GM12872 (cell line): Measurements from ENCODE around the gene SRPK2.

ENCODE experiments used
- TF ChIP-seq, protein P1 (sequence below): IDR thresholded peaks from 3 replicates; pipeline ENCODE4 v1.5.1; 2011; ENCODE audit warnings: low read depth, mild to moderate bottlenecking, low read length, moderate library complexity; ENCODE audit not compliant: insufficient read depth

Gene SRPK2

DNA sequence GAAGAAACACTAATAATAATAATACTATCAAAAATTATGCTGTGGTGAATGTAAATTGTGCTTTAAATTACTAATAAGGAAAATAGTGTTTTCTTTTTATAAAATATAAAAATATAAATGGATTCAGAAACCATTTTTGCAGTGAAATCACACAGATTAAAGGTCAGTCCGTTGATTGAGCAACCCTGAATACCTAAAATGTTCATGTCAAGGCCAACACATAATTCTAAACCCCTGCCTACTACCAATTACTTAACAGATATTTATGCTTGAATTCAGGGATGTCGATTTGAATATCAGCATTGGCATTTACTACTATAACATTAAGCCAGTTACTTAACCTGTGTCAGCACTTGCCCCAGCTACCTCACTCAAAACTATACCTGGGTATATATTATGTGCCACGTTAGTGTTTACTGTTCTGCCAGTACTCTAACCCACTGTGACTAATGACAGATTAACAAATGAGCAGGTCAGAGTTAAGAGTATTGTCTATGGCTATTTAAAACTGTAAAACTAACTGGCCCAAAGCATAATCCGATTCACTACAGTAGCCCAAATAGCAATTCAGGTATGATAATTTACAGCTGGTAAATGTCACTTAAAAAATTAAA, 209.7 kb downstream of the SRPK2 start:
- TF ChIP-seq, protein P1, sequence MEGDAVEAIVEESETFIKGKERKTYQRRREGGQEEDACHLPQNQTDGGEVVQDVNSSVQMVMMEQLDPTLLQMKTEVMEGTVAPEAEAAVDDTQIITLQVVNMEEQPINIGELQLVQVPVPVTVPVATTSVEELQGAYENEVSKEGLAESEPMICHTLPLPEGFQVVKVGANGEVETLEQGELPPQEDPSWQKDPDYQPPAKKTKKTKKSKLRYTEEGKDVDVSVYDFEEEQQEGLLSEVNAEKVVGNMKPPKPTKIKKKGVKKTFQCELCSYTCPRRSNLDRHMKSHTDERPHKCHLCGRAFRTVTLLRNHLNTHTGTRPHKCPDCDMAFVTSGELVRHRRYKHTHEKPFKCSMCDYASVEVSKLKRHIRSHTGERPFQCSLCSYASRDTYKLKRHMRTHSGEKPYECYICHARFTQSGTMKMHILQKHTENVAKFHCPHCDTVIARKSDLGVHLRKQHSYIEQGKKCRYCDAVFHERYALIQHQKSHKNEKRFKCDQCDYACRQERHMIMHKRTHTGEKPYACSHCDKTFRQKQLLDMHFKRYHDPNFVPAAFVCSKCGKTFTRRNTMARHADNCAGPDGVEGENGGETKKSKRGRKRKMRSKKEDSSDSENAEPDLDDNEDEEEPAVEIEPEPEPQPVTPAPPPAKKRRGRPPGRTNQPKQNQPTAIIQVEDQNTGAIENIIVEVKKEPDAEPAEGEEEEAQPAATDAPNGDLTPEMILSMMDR = no peak

DNA sequence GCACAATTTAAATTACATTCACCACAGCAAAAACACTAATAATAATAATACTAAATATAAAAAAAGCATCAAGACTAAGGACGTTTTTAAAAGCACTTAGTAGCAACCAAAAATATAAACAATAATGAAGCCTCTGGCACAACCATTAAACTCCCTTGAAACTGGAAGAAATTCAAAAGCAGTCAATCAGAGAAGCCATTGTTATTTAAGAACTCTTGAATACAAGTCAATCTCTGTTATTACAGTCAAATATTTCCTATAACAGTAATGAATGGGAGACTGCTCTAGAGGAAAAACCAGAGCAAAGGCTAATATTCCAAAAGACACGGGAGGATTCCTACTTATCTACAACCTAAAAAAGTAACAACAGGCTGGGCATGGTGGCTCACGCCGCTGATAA, 210.5 kb downstream of the SRPK2 start:
- TF ChIP-seq, protein P1 = no peak

DNA sequence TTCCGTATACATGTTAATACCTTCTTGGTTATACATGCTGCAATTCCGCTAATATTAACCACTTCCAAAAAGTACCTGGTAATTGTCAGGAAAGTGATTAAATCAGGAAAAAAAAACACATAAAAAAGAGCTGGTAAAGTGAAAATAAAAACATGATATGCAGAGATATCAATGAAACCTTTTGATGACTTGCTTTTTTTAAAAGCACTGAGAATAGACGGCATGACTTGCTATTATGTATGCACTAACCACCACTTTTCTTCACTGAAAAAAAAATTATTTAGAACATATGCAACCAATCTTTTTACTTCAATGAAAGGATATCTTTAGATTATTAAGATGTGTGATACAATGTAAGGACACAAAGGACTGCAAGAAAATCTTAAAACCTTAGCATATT, 211.7 kb downstream of the SRPK2 start:
- TF ChIP-seq, protein P1 = no peak

DNA sequence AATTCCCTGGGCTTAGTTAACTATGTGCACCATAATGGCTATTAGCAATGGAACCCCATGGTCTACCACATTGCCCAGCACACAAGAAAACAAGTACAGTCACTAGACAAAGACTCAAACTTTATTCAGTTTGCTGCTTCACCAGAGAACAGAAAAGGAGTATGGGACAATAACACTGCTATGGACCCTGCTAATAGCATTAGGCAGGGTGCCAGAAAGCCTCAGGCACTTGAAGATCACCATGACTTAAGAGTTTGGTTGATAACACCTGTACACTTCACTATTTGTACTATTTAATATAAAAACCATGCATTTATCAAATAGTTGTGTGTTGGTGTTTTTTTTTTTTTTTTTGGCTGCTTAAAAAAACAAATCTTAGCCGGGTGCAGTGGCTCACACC, 215.1 kb downstream of the SRPK2 start:
- TF ChIP-seq, protein P1 = no peak

DNA sequence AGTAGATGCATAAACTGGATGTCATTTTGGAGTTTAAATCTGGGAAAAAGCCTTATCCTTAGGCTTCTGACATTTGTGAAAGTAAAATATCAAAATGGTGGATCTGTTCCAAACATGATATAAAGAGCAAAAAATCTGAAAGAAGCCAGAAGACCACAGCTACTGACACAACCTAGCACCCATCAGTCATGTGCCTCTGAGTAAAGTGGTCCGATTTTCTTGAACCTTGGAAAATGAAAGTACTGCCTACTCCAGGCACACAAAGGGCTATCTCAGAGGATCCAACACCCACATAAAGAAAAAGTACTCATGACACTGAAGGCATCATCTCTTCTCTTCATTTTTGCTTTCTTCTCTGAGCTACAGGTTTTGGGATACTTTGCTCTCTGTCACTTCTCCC, 224.0 kb downstream of the SRPK2 start:
- TF ChIP-seq, protein P1 = no peak

DNA sequence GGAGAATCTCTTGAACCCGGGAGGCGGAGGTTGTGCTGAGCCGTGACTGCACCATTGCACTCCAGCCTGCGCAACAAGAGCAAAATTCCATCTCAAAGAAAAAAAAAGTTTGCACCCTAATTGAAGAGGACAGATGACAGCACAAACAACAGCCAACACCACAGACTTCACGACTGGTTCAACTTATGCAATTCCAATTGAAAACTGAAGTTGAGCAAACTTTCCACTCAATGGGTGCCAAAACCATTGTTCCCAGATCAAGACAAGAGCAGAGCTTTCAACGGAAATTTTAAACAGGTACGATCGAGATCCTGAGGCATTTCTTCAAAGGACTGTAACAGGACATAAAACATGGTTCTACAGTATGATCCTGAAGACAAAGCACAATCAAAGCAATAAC, 225.0 kb downstream of the SRPK2 start:
- TF ChIP-seq, protein P1 = no peak

DNA sequence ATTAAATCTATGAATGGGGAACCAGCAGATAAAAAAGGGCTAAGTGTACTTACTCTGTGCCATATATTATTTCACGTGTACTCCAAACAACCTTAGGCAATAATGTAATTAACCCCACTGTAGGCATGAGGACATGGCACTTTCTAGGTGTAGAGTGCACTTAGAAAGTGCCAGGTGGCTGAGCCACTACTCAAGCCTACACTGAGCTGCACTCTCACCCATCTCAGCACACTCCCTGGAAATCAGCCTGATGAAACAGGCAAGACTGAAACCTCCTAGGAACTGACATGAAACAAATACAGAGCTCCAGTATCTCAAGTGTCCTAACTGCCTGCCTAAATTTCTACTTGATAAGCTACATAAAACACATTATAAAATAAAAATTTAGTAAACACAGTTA, 227.4 kb downstream of the SRPK2 start:
- TF ChIP-seq, protein P1 = no peak
